Calu3 (cell line): ENCODE results near the gene ZEB2. TPM values are rescaled to one million over a fixed set of nuclear protein-coding genes. Genes with fewer than 3 reads are reported as not detected.

Source experiments
- BruUV-seq: library from RNA; stranded (reverse); fragments of 400-500 nt; replicated peaks from 2 replicates; lab custom pipeline; 2021; lab: Mats Ljungman, UMichigan
- CTCF ChIA-PET: fragments of 300-600 bp; sonication (Branson Sonifier 250); formaldehyde crosslinking; loops from one replicate; lab custom pipeline; 2022; ENCODE audit warnings: antibody characterized with exemption; lab: Charles Lee
- DNase-seq: peaks from one replicate; pipeline ENCODE4 v3.0.0; 2022
- H3K27ac Mint-ChIP-seq: one replicate; pipeline ENCODE4 v1.8.0; 2022; ENCODE audit warnings: mixed read lengths; ENCODE audit not compliant: unreplicated experiment
- H3K27me3 Mint-ChIP-seq: one replicate; pipeline ENCODE4 v1.8.0; 2022; ENCODE audit warnings: mixed read lengths; ENCODE audit not compliant: unreplicated experiment
- H3K36me3 Mint-ChIP-seq: one replicate; pipeline ENCODE4 v1.8.0; 2022; ENCODE audit warnings: mild to moderate bottlenecking, moderate library complexity, mixed read lengths; ENCODE audit not compliant: insufficient read depth, unreplicated experiment
- H3K4me1 Mint-ChIP-seq: one replicate; pipeline ENCODE4 v1.8.0; 2022; ENCODE audit warnings: mild to moderate bottlenecking, low read depth, mixed read lengths; ENCODE audit not compliant: unreplicated experiment
- H3K4me3 Mint-ChIP-seq: one replicate; pipeline ENCODE4 v1.8.0; 2022; ENCODE audit warnings: mild to moderate bottlenecking, low read depth, moderate library complexity, mixed read lengths; ENCODE audit not compliant: unreplicated experiment
- H3K9me3 Mint-ChIP-seq: one replicate; pipeline ENCODE4 v1.8.0; 2022; ENCODE audit warnings: low read depth, mixed read lengths; ENCODE audit not compliant: unreplicated experiment
- intact Hi-C: fragments of 100-400 bp; cut with micrococcal nuclease; formaldehyde crosslinking; loops from one replicate; pipeline ENCODE4 v1.10.0; 2022; ENCODE audit not compliant: unreplicated experiment
- total RNA-seq: library from RNA; stranded (reverse); gene quantifications from 2 replicates; pipeline ENCODE4 v1.2.3, GENCODE V29; 2022
- TF ChIP-seq, protein P1 (sequence below): fragments of 200-600 bp; IDR thresholded peaks from one replicate; pipeline ENCODE4 v1.8.0; 2022; ENCODE audit warnings: antibody characterized with exemption; ENCODE audit not compliant: unreplicated experiment

ZEB2 gene
- total RNA-seq, 1 experiment from 2014 or later = 0.97 TPM

DNA sequence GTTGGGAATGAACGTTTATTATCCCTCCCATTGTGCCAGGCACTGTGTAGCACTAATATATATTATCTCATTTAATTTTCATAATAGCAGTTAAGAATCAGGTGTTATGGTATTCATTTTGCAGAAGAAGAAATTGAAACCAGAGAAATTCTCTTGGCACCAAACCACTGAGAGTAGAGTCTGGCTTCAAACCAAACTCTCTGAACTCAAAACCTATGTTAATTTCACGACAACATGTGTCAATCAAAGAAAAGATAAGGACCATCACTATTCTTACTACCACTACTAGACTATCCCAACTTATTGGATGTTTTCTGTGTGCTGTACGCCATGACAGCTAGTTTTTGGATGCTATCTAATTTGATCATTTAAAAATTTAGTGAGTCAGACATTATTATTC lies 24.1 kb upstream of the ZEB2 start:
- no peaks in the 10 kb centered on the region for H3K36me3 Mint-ChIP-seq
- no peak overlapping the region for H3K4me3 Mint-ChIP-seq
- H3K4me1 Mint-ChIP-seq = no peaks in the 10 kb centered on the region
- CTCF ChIA-PET = no interaction called here
- no TSS peak for BruUV-seq
- DNase-seq = no peak
- intact Hi-C loops = no loop called here
- no peaks in the 10 kb centered on the region for H3K9me3 Mint-ChIP-seq
- H3K27me3 Mint-ChIP-seq = no peaks in the 10 kb centered on the region
- no peak overlapping the region for H3K27ac Mint-ChIP-seq
- TF ChIP-seq, protein P1, sequence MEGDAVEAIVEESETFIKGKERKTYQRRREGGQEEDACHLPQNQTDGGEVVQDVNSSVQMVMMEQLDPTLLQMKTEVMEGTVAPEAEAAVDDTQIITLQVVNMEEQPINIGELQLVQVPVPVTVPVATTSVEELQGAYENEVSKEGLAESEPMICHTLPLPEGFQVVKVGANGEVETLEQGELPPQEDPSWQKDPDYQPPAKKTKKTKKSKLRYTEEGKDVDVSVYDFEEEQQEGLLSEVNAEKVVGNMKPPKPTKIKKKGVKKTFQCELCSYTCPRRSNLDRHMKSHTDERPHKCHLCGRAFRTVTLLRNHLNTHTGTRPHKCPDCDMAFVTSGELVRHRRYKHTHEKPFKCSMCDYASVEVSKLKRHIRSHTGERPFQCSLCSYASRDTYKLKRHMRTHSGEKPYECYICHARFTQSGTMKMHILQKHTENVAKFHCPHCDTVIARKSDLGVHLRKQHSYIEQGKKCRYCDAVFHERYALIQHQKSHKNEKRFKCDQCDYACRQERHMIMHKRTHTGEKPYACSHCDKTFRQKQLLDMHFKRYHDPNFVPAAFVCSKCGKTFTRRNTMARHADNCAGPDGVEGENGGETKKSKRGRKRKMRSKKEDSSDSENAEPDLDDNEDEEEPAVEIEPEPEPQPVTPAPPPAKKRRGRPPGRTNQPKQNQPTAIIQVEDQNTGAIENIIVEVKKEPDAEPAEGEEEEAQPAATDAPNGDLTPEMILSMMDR = no peak

DNA sequence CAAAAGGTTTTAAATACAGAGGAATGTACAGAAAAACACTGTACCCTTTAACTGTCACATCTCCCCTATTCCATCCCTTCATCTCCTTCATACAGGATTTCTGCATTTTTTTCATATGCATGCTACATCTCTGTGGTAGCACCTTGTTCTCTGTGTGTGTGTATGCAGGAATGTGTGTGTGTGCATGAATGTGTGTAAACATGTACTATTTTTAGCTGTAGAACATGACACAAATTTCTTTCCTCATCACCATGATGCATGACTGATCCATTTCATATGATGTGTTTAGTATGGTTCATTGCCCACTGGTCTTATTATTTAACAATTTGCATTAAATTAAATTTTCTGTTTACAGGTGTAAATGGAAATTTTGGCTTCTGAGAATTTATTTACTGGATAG lies 21.5 kb upstream of the ZEB2 start:
- TF ChIP-seq, protein P1 = no peak
- H3K27me3 Mint-ChIP-seq = no peaks in the 10 kb centered on the region
- H3K27ac Mint-ChIP-seq = no peak overlapping the region
- no TSS peak for BruUV-seq
- H3K4me3 Mint-ChIP-seq = no peak overlapping the region
- no peaks in the 10 kb centered on the region for H3K4me1 Mint-ChIP-seq
- H3K36me3 Mint-ChIP-seq = no peaks in the 10 kb centered on the region
- intact Hi-C loops = no loop called here
- DNase-seq = no peak
- CTCF ChIA-PET = no interaction called here
- H3K9me3 Mint-ChIP-seq = no peaks in the 10 kb centered on the region

DNA sequence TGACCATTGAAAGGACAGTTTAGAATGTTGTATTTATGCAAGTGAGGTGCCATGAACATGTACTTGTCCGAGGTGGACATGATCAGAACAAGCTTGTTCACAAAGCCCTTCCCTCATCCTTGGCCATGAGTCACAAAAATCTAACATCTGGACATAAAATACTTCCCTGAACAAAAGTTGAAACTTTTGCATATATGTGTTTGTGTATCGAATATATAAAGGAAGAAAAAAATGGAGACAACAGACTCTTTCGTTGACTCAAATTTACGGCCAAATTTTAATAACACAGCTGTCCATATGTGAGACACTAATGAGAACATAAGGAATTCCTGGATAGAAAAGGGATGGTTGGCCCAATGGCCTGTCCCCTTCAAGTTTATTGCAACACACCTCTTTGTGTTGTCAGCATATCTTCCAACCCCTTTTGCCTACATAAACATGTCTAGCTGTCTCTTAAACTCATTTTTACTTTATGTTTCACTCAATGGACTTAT lies 19.4 kb upstream of the ZEB2 start:
- no peaks in the 10 kb centered on the region for H3K9me3 Mint-ChIP-seq
- DNase-seq = no peak
- no peak overlapping the region for H3K4me3 Mint-ChIP-seq
- BruUV-seq = no TSS peak
- no peaks in the 10 kb centered on the region for H3K27me3 Mint-ChIP-seq
- intact Hi-C loops = no loop called here
- CTCF ChIA-PET = no interaction called here
- TF ChIP-seq, protein P1 = no peak
- no peaks in the 10 kb centered on the region for H3K4me1 Mint-ChIP-seq
- H3K27ac Mint-ChIP-seq = no peak overlapping the region
- no peaks in the 10 kb centered on the region for H3K36me3 Mint-ChIP-seq

GRCh38 chr2:144535300-144535699 lies 15.4 kb upstream of the ZEB2 start:
- Mint-ChIP-seq H3K4me1 (no peaks in the 10 kb centered on the region), H3K9me3 (no peaks in the 10 kb centered on the region), H3K4me3 (no peak overlapping the region), H3K27me3 (peaks cover 8% of the 10 kb centered on the region), H3K36me3 (no peaks in the 10 kb centered on the region), H3K27ac (no peak overlapping the region)
- DNase-seq = no peak
- CTCF ChIA-PET = interaction anchor here (0.6 kb wide), 1 partner anchor 1429 kb away, joined by 3 read pairs; no protein-coding TSS in a partner anchor
- intact Hi-C loops = no loop called here
- TF ChIP-seq, protein P1 = no peak
- BruUV-seq = no TSS peak
